MM.1S (cell line): ENCODE measurements around the gene GDPGP1.

Source experiments
- EZH2 ChIP-seq: fragments of 300-600 bp; sonication (generic); optimal IDR thresholded peaks from 2 replicates; pipeline ENCODE3; 2017; ENCODE audit warnings: low read depth, mild to moderate bottlenecking, antibody characterized with exemption, low read length, mixed read lengths
- EZH2phosphoT487 ChIP-seq: fragments of 300-600 bp; sonication (generic); IDR thresholded peaks from 2 replicates; pipeline ENCODE4 v1.6.1; 2018; ENCODE audit warnings: antibody characterized with exemption, low read length
- TF ChIP-seq, protein P1 (sequence below): fragments of 300-600 bp; sonication (generic); IDR thresholded peaks from 2 replicates; pipeline ENCODE4 v1.5.1; 2016; ENCODE audit warnings: antibody characterized with exemption, low read length, mixed read lengths

GRCh38 chr15:90194655-90195054 is 39.4 kb upstream of the GDPGP1 start:
- TF ChIP-seq, protein P1, sequence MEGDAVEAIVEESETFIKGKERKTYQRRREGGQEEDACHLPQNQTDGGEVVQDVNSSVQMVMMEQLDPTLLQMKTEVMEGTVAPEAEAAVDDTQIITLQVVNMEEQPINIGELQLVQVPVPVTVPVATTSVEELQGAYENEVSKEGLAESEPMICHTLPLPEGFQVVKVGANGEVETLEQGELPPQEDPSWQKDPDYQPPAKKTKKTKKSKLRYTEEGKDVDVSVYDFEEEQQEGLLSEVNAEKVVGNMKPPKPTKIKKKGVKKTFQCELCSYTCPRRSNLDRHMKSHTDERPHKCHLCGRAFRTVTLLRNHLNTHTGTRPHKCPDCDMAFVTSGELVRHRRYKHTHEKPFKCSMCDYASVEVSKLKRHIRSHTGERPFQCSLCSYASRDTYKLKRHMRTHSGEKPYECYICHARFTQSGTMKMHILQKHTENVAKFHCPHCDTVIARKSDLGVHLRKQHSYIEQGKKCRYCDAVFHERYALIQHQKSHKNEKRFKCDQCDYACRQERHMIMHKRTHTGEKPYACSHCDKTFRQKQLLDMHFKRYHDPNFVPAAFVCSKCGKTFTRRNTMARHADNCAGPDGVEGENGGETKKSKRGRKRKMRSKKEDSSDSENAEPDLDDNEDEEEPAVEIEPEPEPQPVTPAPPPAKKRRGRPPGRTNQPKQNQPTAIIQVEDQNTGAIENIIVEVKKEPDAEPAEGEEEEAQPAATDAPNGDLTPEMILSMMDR, result no peak
- TF ChIP-seq EZH2 (no peak), EZH2phosphoT487 (no peak)
